ENCODE measurements around the gene GALNTL6. TPM values are rescaled to one million over a fixed set of nuclear protein-coding genes. Genes with fewer than 3 reads are reported as not detected.

GALNTL6 gene
- polyA plus RNA-seq, 4 donors, result 0.30 to 0.45 (median 0.31) TPM; not detected in 1

GRCh38 chr4:172555725-172556124 is 742.5 kb downstream of the GALNTL6 start:
- H3K36me3 ChIP-seq (ENCODE audit: control insufficient read depth in 3 of 3, insufficient read depth in 2 of 3, low read depth in 1 of 3, low read length in 3 of 3), result no peaks in the 10 kb centered on the region
- WGBS, 3 donors, result 85 to 88% (median 85%) methylated on average over 2 of the region's 2 CpGs
- no peak overlapping the region for H3K27ac ChIP-seq (ENCODE audit: low read depth in 1 of 3, low read length in 2 of 3)
- no peaks in the 10 kb centered on the region for H3K27me3 ChIP-seq (ENCODE audit: control insufficient read depth in 3 of 3, insufficient read depth in 3 of 3, low read length in 3 of 3)
- H3K4me1 ChIP-seq (ENCODE audit: control insufficient read depth in 3 of 3, insufficient read depth in 2 of 3, low read depth in 1 of 3, low read length in 2 of 3), result no peaks in the 10 kb centered on the region
- FAIRE-seq, result no peak
- H3K4me3 ChIP-seq (ENCODE audit: low read depth in 1 of 3, low read length in 3 of 3), result no peak overlapping the region
- no peak for DNase-seq
- H3K9me3 ChIP-seq (ENCODE audit: control insufficient read depth in 2 of 2, insufficient read depth in 1 of 2, low read depth in 1 of 2, low read length in 1 of 2), result no peaks in the 10 kb centered on the region

- no peaks in the 10 kb centered on the region for H3K36me3 ChIP-seq (ENCODE audit: control insufficient read depth in 3 of 3, insufficient read depth in 2 of 3, low read depth in 1 of 3, low read length in 3 of 3)
- DNase-seq (peak; percentile 1 to 13), FAIRE-seq (no peak)
- no peaks in the 10 kb centered on the region for H3K9me3 ChIP-seq (ENCODE audit: control insufficient read depth in 2 of 2, insufficient read depth in 1 of 2, low read depth in 1 of 2, low read length in 1 of 2)
- H3K27ac ChIP-seq (ENCODE audit: low read depth in 1 of 3, low read length in 2 of 3), result no peak overlapping the region
- no peaks in the 10 kb centered on the region for H3K4me1 ChIP-seq (ENCODE audit: control insufficient read depth in 3 of 3, insufficient read depth in 2 of 3, low read depth in 1 of 3, low read length in 2 of 3)
- H3K4me3 ChIP-seq (ENCODE audit: low read depth in 1 of 3, low read length in 3 of 3), result no peak overlapping the region
- no peaks in the 10 kb centered on the region for H3K27me3 ChIP-seq (ENCODE audit: control insufficient read depth in 3 of 3, insufficient read depth in 3 of 3, low read length in 3 of 3)
- 9 to 30% (median 19%) methylated on average over 2 of the region's 2 CpGs for WGBS, 3 donors
These were observed 760.7 kb downstream of the GALNTL6 start for GRCh38 chr4:172573899-172574298.

- FAIRE-seq, result no peak
- no peaks in the 10 kb centered on the region for H3K9me3 ChIP-seq (ENCODE audit: control insufficient read depth in 2 of 2, insufficient read depth in 1 of 2, low read depth in 1 of 2, low read length in 1 of 2)
- 68 to 79% (median 69%) methylated on average over 3 of the region's 3 CpGs for WGBS, 3 donors
These were observed 765.5 kb downstream of the GALNTL6 start for GRCh38 chr4:172578712-172579111.

DNA sequence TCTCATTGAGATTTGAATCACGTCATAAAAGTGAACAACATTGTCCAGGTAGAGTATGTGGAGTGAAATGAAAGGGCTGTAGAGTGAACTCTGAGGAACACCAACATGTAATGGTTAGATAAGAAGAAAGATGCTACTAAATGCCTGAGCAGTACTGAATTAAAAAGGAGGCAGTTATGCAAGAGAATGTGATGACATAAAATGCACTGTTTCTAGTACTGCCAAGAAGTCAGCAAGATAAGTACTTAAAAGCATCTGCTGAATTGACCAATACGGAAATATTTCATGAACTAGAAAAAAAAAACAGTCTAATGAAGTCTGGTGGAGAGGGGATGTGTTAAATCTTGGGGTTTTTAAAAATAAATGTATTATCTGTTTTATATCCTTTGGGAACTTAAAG is 771.6 kb downstream of the GALNTL6 start:
- whole genome bisulfite sequencing, 3 donors, result 73 to 82% (median 74%) methylated on average over 2 of the region's 2 CpGs
- FAIRE-seq (no peak), DNase-seq (no peak)
- Histone ChIP-seq H3K4me1 (ENCODE audit: control insufficient read depth in 3 of 3, insufficient read depth in 2 of 3, low read depth in 1 of 3, low read length in 2 of 3) (no peaks in the 10 kb centered on the region), H3K4me3 (ENCODE audit: low read depth in 1 of 3, low read length in 3 of 3) (no peak overlapping the region), H3K27ac (ENCODE audit: low read depth in 1 of 3, low read length in 2 of 3) (no peak overlapping the region), H3K27me3 (ENCODE audit: control insufficient read depth in 3 of 3, insufficient read depth in 3 of 3, low read length in 3 of 3) (no peaks in the 10 kb centered on the region), H3K9me3 (ENCODE audit: control insufficient read depth in 2 of 2, insufficient read depth in 1 of 2, low read depth in 1 of 2, low read length in 1 of 2) (no peaks in the 10 kb centered on the region), H3K36me3 (ENCODE audit: control insufficient read depth in 3 of 3, insufficient read depth in 2 of 3, low read depth in 1 of 3, low read length in 3 of 3) (no peaks in the 10 kb centered on the region)

More at GRCh38 chr4:172578712-172579111, 765.5 kb downstream of the GALNTL6 start:
- no peak for DNase-seq
- H3K4me1 ChIP-seq (ENCODE audit: control insufficient read depth in 3 of 3, insufficient read depth in 2 of 3, low read depth in 1 of 3, low read length in 2 of 3), result no peaks in the 10 kb centered on the region
- H3K4me3 ChIP-seq (ENCODE audit: low read depth in 1 of 3, low read length in 3 of 3), result no peak overlapping the region
- H3K36me3 ChIP-seq (ENCODE audit: control insufficient read depth in 3 of 3, insufficient read depth in 2 of 3, low read depth in 1 of 3, low read length in 3 of 3), result no peaks in the 10 kb centered on the region
- no peak overlapping the region for H3K27ac ChIP-seq (ENCODE audit: low read depth in 1 of 3, low read length in 2 of 3)
- no peaks in the 10 kb centered on the region for H3K27me3 ChIP-seq (ENCODE audit: control insufficient read depth in 3 of 3, insufficient read depth in 3 of 3, low read length in 3 of 3)

GRCh38 chr4:172596206-172596605 is 783.0 kb downstream of the GALNTL6 start:
- H3K9me3 ChIP-seq (ENCODE audit: control insufficient read depth in 2 of 2, insufficient read depth in 1 of 2, low read depth in 1 of 2, low read length in 1 of 2), result no peaks in the 10 kb centered on the region
- no peak for FAIRE-seq
- 43 to 59% (median 59%) methylated on average over 4 of the region's 4 CpGs for WGBS, 3 donors
- no peaks in the 10 kb centered on the region for H3K4me1 ChIP-seq (ENCODE audit: control insufficient read depth in 3 of 3, insufficient read depth in 2 of 3, low read depth in 1 of 3, low read length in 2 of 3)
- DNase-seq, result peak; percentile 5 to 7
- no peaks in the 10 kb centered on the region for H3K27me3 ChIP-seq (ENCODE audit: control insufficient read depth in 3 of 3, insufficient read depth in 3 of 3, low read length in 3 of 3)
- H3K36me3 ChIP-seq (ENCODE audit: control insufficient read depth in 3 of 3, insufficient read depth in 2 of 3, low read depth in 1 of 3, low read length in 3 of 3), result no peaks in the 10 kb centered on the region
- H3K27ac ChIP-seq (ENCODE audit: low read depth in 1 of 3, low read length in 2 of 3), result no peak overlapping the region
- no peak overlapping the region for H3K4me3 ChIP-seq (ENCODE audit: low read depth in 1 of 3, low read length in 3 of 3)

GRCh38 chr4:172599554-172599953 is 786.4 kb downstream of the GALNTL6 start:
- DNase-seq (no peak), FAIRE-seq (no peak)
- Histone ChIP-seq H3K4me1 (ENCODE audit: control insufficient read depth in 3 of 3, insufficient read depth in 2 of 3, low read depth in 1 of 3, low read length in 2 of 3) (no peaks in the 10 kb centered on the region), H3K27ac (ENCODE audit: low read depth in 1 of 3, low read length in 2 of 3) (no peak overlapping the region), H3K4me3 (ENCODE audit: low read depth in 1 of 3, low read length in 3 of 3) (no peak overlapping the region), H3K27me3 (ENCODE audit: control insufficient read depth in 3 of 3, insufficient read depth in 3 of 3, low read length in 3 of 3) (no peaks in the 10 kb centered on the region), H3K9me3 (ENCODE audit: control insufficient read depth in 2 of 2, insufficient read depth in 1 of 2, low read depth in 1 of 2, low read length in 1 of 2) (no peaks in the 10 kb centered on the region), H3K36me3 (ENCODE audit: control insufficient read depth in 3 of 3, insufficient read depth in 2 of 3, low read depth in 1 of 3, low read length in 3 of 3) (no peaks in the 10 kb centered on the region)
- 72 to 83% (median 75%) methylated on average over 4 of the region's 4 CpGs for WGBS, 3 donors

- H3K27me3 ChIP-seq (ENCODE audit: control insufficient read depth in 3 of 3, insufficient read depth in 3 of 3, low read length in 3 of 3), result no peaks in the 10 kb centered on the region
- FAIRE-seq (no peak), DNase-seq (no peak)
These were observed 788.0 kb downstream of the GALNTL6 start for GRCh38 chr4:172601195-172601594.

DNA sequence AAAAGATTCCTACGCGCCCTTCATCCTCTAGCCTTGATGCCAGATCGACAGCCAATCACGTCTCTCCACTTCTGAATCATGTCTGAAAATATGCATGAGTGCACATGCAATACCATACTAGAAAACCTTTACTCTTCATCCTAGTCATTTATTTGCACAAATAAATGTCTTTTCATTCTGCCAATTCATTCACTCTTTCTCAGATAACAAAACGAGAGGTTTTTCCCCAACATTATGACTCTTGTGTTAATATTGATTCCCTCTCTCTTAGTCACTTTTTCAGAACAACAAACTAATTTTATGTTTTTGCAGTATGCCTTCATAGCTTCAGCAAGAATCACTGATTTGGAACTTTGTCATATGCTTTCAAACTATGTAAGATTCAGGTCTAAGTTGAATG is 806.0 kb downstream of the GALNTL6 start:
- Histone ChIP-seq H3K4me3 (ENCODE audit: low read depth in 1 of 3, low read length in 3 of 3) (no peak overlapping the region), H3K4me1 (ENCODE audit: control insufficient read depth in 3 of 3, insufficient read depth in 2 of 3, low read depth in 1 of 3, low read length in 2 of 3) (peaks cover 0 to 2% (median 0%) of the 10 kb centered on the region in 3 donors), H3K36me3 (ENCODE audit: control insufficient read depth in 3 of 3, insufficient read depth in 2 of 3, low read depth in 1 of 3, low read length in 3 of 3) (no peaks in the 10 kb centered on the region), H3K9me3 (ENCODE audit: control insufficient read depth in 2 of 2, insufficient read depth in 1 of 2, low read depth in 1 of 2, low read length in 1 of 2) (no peaks in the 10 kb centered on the region), H3K27ac (ENCODE audit: low read depth in 1 of 3, low read length in 2 of 3) (no peak overlapping the region), H3K27me3 (ENCODE audit: control insufficient read depth in 3 of 3, insufficient read depth in 3 of 3, low read length in 3 of 3) (no peaks in the 10 kb centered on the region)
- no peak for DNase-seq
- WGBS, 3 donors, result 88 to 93% (median 89%) methylated on average over 5 of the region's 5 CpGs
- FAIRE-seq, result no peak

More at GRCh38 chr4:172601195-172601594, 788.0 kb downstream of the GALNTL6 start:
- no peaks in the 10 kb centered on the region for H3K9me3 ChIP-seq (ENCODE audit: control insufficient read depth in 2 of 2, insufficient read depth in 1 of 2, low read depth in 1 of 2, low read length in 1 of 2)
- H3K4me1 ChIP-seq (ENCODE audit: control insufficient read depth in 3 of 3, insufficient read depth in 2 of 3, low read depth in 1 of 3, low read length in 2 of 3), result no peaks in the 10 kb centered on the region
- no peak overlapping the region for H3K4me3 ChIP-seq (ENCODE audit: low read depth in 1 of 3, low read length in 3 of 3)
- no peaks in the 10 kb centered on the region for H3K36me3 ChIP-seq (ENCODE audit: control insufficient read depth in 3 of 3, insufficient read depth in 2 of 3, low read depth in 1 of 3, low read length in 3 of 3)
- no peak overlapping the region for H3K27ac ChIP-seq (ENCODE audit: low read depth in 1 of 3, low read length in 2 of 3)
- WGBS, 3 donors, result 73 to 74% (median 73%) methylated on average over 2 of the region's 2 CpGs

DNA sequence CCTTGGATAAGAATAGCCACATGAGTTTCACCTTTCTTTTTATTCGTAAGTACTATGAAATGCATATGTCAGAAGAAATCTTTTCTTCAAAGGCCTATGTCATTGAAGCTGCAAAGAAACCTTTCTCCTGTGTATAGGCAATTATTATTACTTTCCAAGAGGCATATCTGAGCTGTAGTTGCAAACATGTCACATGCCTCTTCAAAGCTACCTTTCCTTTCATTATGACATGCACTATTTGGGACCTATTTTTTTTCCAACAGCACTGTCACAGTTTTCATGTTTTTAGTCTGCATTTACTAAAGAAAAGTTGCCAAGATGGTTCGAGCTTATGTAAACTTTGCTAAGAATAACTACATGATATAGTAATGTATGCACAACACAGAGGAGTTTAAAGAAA is 806.6 kb downstream of the GALNTL6 start:
- no peaks in the 10 kb centered on the region for H3K9me3 ChIP-seq (ENCODE audit: control insufficient read depth in 2 of 2, insufficient read depth in 1 of 2, low read depth in 1 of 2, low read length in 1 of 2)
- H3K4me1 ChIP-seq (ENCODE audit: control insufficient read depth in 3 of 3, insufficient read depth in 2 of 3, low read depth in 1 of 3, low read length in 2 of 3), result peaks cover 0 to 2% (median 0%) of the 10 kb centered on the region in 3 donors
- FAIRE-seq (no peak), DNase-seq (no peak)
- H3K27me3 ChIP-seq (ENCODE audit: control insufficient read depth in 3 of 3, insufficient read depth in 3 of 3, low read length in 3 of 3), result no peaks in the 10 kb centered on the region
- no peaks in the 10 kb centered on the region for H3K36me3 ChIP-seq (ENCODE audit: control insufficient read depth in 3 of 3, insufficient read depth in 2 of 3, low read depth in 1 of 3, low read length in 3 of 3)
- H3K27ac ChIP-seq (ENCODE audit: low read depth in 1 of 3, low read length in 2 of 3), result no peak overlapping the region
- 71 to 78% (median 77%) methylated on average over 2 of the region's 2 CpGs for WGBS, 3 donors
- no peak overlapping the region for H3K4me3 ChIP-seq (ENCODE audit: low read depth in 1 of 3, low read length in 3 of 3)

Measured in small intestine (tissue), 7 donors.